IgD-negative memory B cell (primary cell): ENCODE measurements around the gene PRPH2. TPM values are rescaled to one million over a fixed set of nuclear protein-coding genes. Genes with fewer than 3 reads are reported as not detected.
A peak's percentile ranks its signal among the peaks of the same experiment; 100 is the strongest.

Source experiments
- H3K27ac Mint-ChIP-seq, 3 donors: one replicate each; pipeline ENCODE4 v1.8.0; 2020 to 2022; ENCODE audit warnings: mild to moderate bottlenecking in 3 of 3, mixed read lengths in 3 of 3, moderate library complexity in 1 of 3
- H3K27me3 Mint-ChIP-seq: one replicate; pipeline ENCODE4 v1.8.0; 2021; ENCODE audit warnings: mixed read lengths
- H3K36me3 Mint-ChIP-seq: one replicate; pipeline ENCODE4 v1.8.0; 2020; ENCODE audit warnings: mild to moderate bottlenecking, mixed read lengths
- H3K4me1 Mint-ChIP-seq, 3 donors: one replicate each; pipeline ENCODE4 v1.8.0; 2020 to 2022; ENCODE audit warnings: mixed read lengths in 3 of 3, mild to moderate bottlenecking in 1 of 3
- H3K4me3 Mint-ChIP-seq, 4 donors: one replicate each; pipeline ENCODE4 v1.8.0; 2020 to 2022; ENCODE audit warnings: mild to moderate bottlenecking in 4 of 4, mixed read lengths in 4 of 4, moderate library complexity in 3 of 4
- H3K9me3 Mint-ChIP-seq, 3 donors: one replicate each; pipeline ENCODE4 v1.8.0; 2020 to 2021; ENCODE audit warnings: mixed read lengths in 3 of 3, mild to moderate bottlenecking in 1 of 3
- polyA plus RNA-seq: library from polyadenylated mRNA; unstranded; fragments of 300-500 nt; fragmentation: Illumina TruSeq; gene quantifications from one replicate; pipeline ENCODE4 v1.2.3, GENCODE V29; 2021

PRPH2 gene
- polyA plus RNA-seq, 1 donor from 2014 or later: not detected

GRCh38 chr6:42659806-42660205 is 62.6 kb downstream of the PRPH2 start:
- Mint-ChIP-seq H3K4me3 (no peak overlapping the region), H3K9me3 (no peaks in the 10 kb centered on the region), H3K27ac (no peak overlapping the region), H3K36me3 (peaks cover 4% of the 10 kb centered on the region), H3K4me1 (peaks cover 0 to 2% (median 0%) of the 10 kb centered on the region in 3 donors), H3K27me3 (no peaks in the 10 kb centered on the region)

- Mint-ChIP-seq H3K9me3 (no peaks in the 10 kb centered on the region), H3K27me3 (no peaks in the 10 kb centered on the region), H3K4me1 (no peaks in the 10 kb centered on the region), H3K27ac (no peak overlapping the region), H3K36me3 (peaks cover 4% of the 10 kb centered on the region), H3K4me3 (no peak overlapping the region)
Observed at GRCh38 chr6:42653851-42654250, 68.5 kb downstream of the PRPH2 start.

GRCh38 chr6:42652024-42652746 is 70.2 kb downstream of the PRPH2 start:
- Mint-ChIP-seq H3K27ac (peak overlapping the region in 1 of 3 donors; percentile 59), H3K27me3 (no peaks in the 10 kb centered on the region), H3K36me3 (peaks cover 3% of the 10 kb centered on the region), H3K4me1 (no peaks in the 10 kb centered on the region), H3K9me3 (no peaks in the 10 kb centered on the region), H3K4me3 (no peak overlapping the region)

Other genes with a start within 250 kb of the PRPH2 start
- 11.6 TPM for gene UBR2, start 158.6 kb downstream of the PRPH2 start, polyA plus RNA-seq
- 67.2 TPM for gene TBCC, start 23.5 kb upstream of the PRPH2 start, polyA plus RNA-seq
- 4.7 TPM for gene BICRAL, start 59.5 kb upstream of the PRPH2 start, polyA plus RNA-seq
- 72.3 TPM for gene RPL7L1, start 157.0 kb upstream of the PRPH2 start, polyA plus RNA-seq
- gene PTCRA, start 193.5 kb upstream of the PRPH2 start, polyA plus RNA-seq: 1.0 TPM
- gene CNPY3, start 206.9 kb upstream of the PRPH2 start, polyA plus RNA-seq: 272 TPM
- gene GNMT, start 238.2 kb upstream of the PRPH2 start, polyA plus RNA-seq: 1.2 TPM